ENCODE results near the gene ADRA2C. TPM values are rescaled to one million over a fixed set of nuclear protein-coding genes. Genes with fewer than 3 reads are reported as not detected.

The ADRA2C gene
- total and polyA plus RNA-seq, 10 donors, result 9.4 to 42.1 (median 29.1) TPM

DNA sequence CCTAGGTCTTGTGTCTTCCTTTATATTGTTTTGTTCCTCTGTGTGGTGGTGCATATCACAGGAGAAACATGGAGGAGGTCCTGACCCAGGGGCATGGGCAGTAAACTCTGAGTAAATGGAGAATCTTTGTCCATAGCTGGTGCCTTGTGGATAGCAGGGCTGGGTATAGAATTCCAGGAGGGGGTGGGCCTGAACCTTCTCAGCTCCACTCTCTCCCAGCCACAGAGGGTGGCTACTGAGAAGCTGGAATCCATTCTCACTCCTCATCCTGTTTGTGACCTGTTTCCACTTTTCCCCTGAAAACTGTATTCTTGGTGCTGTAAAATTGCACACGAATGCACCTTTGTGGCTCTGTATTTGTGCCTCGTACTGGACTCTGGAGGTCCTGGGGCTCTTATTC, 47.7 kb upstream of the ADRA2C start:
- peaks cover 0 to 64% (median 2%) of the 10 kb centered on the region in 7 donors for H3K27me3 ChIP-seq (replicated peaks in 1 of 7)
- no peak overlapping the region for H3K27ac ChIP-seq
- peaks cover 0 to 15% (median 7%) of the 10 kb centered on the region in 8 donors for H3K9me3 ChIP-seq
- H3K4me1 ChIP-seq, result peaks cover 0 to 3% (median 0%) of the 10 kb centered on the region in 6 donors
- TF ChIP-seq CTCF (IDR thresholded peaks at IDR 0.05 in 8 of 11, conservative IDR thresholded peaks at IDR 0.05 in 3 of 11) (no peak), POLR2A (IDR thresholded peaks at IDR 0.05) (no peak), POLR2AphosphoS5 (IDR thresholded peaks at IDR 0.05) (no peak)
- no peak overlapping the region for H3K4me3 ChIP-seq
- DNase-seq, result peak; percentile 16
- 35 to 89% (median 64%) methylated on average over 2 of the region's 2 CpGs for WGBS, 5 donors
- no peaks in the 10 kb centered on the region for H3K36me3 ChIP-seq
- intact Hi-C loops (cut with DNase I; ENCODE audit: low total_unique reads), result no loop called here

DNA sequence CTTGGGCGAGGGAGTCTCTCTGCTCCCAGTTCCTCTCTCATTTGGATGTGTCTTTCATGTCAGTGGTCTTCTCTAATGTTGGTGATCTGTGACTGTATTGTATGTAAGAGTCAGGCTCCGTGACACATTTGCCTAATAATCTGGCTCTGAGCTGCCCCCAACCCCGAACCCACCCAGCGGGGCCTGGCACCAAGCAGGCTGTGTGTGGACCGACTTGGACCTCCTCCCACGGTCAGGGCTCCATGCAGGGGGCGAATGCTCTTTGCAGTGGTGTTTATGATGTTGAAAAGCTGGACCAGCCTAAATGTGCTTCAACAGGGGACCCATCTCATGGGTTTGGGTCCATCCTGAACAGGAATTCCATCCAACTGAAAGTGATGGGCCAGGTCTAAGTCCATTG, 47.0 kb upstream of the ADRA2C start:
- peaks cover 0 to 15% (median 7%) of the 10 kb centered on the region in 8 donors for H3K9me3 ChIP-seq
- TF ChIP-seq POLR2AphosphoS5 (IDR thresholded peaks at IDR 0.05), result no peak
- TF ChIP-seq CTCF (IDR thresholded peaks at IDR 0.05 in 8 of 11, conservative IDR thresholded peaks at IDR 0.05 in 3 of 11), result no peak
- no peak for TF ChIP-seq POLR2A (IDR thresholded peaks at IDR 0.05)
- intact Hi-C loops (cut with DNase I; ENCODE audit: low total_unique reads), result no loop called here
- DNase-seq, result peak; percentile 36
- H3K27ac ChIP-seq, result no peak overlapping the region
- peaks cover 0 to 71% (median 4%) of the 10 kb centered on the region in 7 donors for H3K27me3 ChIP-seq (replicated peaks in 1 of 7)
- H3K4me1 ChIP-seq, result peaks cover 0 to 9% (median 0%) of the 10 kb centered on the region in 6 donors
- no peak overlapping the region for H3K4me3 ChIP-seq
- 79 to 92% (median 84%) methylated on average over 5 to 7 of the region's 7 CpGs for WGBS, 5 donors
- H3K36me3 ChIP-seq, result no peaks in the 10 kb centered on the region

DNA sequence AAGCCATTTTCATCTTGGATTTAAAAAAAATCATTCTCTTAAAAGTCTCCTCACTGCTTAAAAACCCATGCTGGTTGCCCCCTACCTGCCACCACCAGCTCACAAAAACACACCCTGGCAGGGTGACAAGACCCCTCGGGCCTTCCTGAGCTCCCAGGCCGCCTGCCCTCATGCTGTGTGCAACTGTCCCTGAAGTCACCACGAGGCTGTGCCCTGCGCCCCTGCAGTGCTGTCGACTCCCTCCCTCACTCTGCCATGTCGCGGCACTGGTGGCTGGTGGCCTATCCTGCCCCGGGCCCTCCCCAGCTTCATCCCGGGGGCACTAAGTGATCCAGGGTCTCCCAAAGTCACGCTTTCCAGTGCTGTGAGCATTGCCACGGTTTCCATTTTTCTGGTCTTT, 46.3 kb upstream of the ADRA2C start:
- TF ChIP-seq POLR2A (IDR thresholded peaks at IDR 0.05), result no peak
- no peak for TF ChIP-seq POLR2AphosphoS5 (IDR thresholded peaks at IDR 0.05)
- no peak for TF ChIP-seq CTCF (IDR thresholded peaks at IDR 0.05 in 8 of 11, conservative IDR thresholded peaks at IDR 0.05 in 3 of 11)
- DNase-seq, result no peak
- no peak overlapping the region for H3K4me3 ChIP-seq
- H3K36me3 ChIP-seq, result no peaks in the 10 kb centered on the region
- H3K4me1 ChIP-seq, result peaks cover 0 to 15% (median 0%) of the 10 kb centered on the region in 6 donors
- peaks cover 0 to 77% (median 7%) of the 10 kb centered on the region in 7 donors for H3K27me3 ChIP-seq (replicated peaks in 1 of 7)
- intact Hi-C loops (cut with DNase I; ENCODE audit: low total_unique reads), result no loop called here
- H3K9me3 ChIP-seq, result peaks cover 0 to 15% (median 7%) of the 10 kb centered on the region in 8 donors
- WGBS, 5 donors, result 75 to 86% (median 79%) methylated on average over 11 of the region's 11 CpGs
- H3K27ac ChIP-seq, result no peak overlapping the region

DNA sequence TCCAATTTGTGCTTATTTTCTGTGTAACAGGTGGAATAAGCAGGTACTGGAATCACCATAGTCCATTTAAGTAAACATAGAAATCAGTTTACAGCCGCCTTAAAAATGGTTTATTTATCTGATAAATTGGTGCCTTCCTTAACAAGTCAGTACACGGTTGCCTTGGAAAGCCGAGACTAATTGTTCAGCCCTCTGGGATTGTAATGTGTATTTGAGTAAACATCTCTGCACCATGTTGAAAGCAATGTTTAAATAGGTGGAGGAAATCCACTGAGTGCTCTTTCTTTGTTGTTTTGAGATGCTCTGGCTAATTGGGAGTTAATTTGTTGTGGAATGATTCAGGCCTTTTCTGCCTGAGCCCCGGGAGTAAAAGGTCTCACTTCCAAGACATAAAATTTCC, 45.7 kb upstream of the ADRA2C start:
- Histone ChIP-seq H3K27ac (peak overlapping the region in 2 of 8 donors; percentile 26 to 57), H3K36me3 (no peaks in the 10 kb centered on the region), H3K9me3 (peaks cover 0 to 15% (median 7%) of the 10 kb centered on the region in 8 donors), H3K27me3 (replicated peaks in 1 of 7) (peaks cover 0 to 79% (median 14%) of the 10 kb centered on the region in 7 donors), H3K4me1 (peaks cover 0 to 18% (median 0%) of the 10 kb centered on the region in 6 donors), H3K4me3 (no peak overlapping the region)
- DNase-seq, result no peak
- WGBS, 5 donors, result 49 to 53% (median 53%) methylated on average over 4 of the region's 4 CpGs
- intact Hi-C loops (cut with DNase I; ENCODE audit: low total_unique reads), result no loop called here
- TF ChIP-seq POLR2A (IDR thresholded peaks at IDR 0.05) (no peak), CTCF (IDR thresholded peaks at IDR 0.05 in 8 of 11, conservative IDR thresholded peaks at IDR 0.05 in 3 of 11) (no peak), POLR2AphosphoS5 (IDR thresholded peaks at IDR 0.05) (no peak)

Data from spleen (tissue), 11 donors.